Measurements from ENCODE around the gene GDF7. TPM values are rescaled to one million over a fixed set of nuclear protein-coding genes. Genes with fewer than 3 reads are reported as not detected.

Gene GDF7
- total RNA-seq, 4 donors from 2014 or later, result 0.12 to 1.1 (median 0.25) TPM

DNA sequence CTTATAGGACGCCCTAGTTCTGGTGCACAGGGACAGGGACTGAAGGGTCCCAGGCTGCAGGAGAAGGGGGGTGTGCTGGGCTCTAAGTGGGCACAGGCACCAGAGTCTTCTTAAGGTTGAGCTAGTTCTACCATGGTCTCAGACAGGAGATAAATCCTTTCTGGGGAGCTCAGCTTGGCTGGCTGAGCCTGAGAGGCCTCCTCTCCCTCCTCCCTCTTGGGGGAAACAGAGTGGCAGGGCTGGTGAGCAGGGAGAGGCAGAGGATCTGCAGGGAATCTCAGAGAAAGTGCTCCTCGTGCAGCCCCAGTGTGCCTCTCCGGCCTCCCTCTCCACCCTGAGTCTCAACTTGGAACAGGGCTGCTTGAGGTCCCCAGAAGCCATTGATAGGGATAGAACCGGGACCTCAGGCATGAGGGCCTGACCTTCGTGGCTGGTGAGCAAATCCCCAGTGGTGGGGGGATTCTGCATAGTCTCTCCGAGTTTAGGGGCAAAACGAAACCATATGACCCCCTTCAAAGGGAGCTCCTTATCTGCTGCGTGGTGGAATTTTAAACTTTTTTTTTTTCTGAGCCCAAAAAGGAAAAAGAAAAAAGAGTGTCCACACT lies 2.0 kb downstream of the GDF7 start:
- no peak for ATAC-seq (ENCODE audit: low FRiP score)
- no peak for DNase-seq (ENCODE audit: low spot score)
- TF ChIP-seq, protein P1, sequence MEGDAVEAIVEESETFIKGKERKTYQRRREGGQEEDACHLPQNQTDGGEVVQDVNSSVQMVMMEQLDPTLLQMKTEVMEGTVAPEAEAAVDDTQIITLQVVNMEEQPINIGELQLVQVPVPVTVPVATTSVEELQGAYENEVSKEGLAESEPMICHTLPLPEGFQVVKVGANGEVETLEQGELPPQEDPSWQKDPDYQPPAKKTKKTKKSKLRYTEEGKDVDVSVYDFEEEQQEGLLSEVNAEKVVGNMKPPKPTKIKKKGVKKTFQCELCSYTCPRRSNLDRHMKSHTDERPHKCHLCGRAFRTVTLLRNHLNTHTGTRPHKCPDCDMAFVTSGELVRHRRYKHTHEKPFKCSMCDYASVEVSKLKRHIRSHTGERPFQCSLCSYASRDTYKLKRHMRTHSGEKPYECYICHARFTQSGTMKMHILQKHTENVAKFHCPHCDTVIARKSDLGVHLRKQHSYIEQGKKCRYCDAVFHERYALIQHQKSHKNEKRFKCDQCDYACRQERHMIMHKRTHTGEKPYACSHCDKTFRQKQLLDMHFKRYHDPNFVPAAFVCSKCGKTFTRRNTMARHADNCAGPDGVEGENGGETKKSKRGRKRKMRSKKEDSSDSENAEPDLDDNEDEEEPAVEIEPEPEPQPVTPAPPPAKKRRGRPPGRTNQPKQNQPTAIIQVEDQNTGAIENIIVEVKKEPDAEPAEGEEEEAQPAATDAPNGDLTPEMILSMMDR (IDR thresholded peaks at IDR 0.05), result no peak

DNA sequence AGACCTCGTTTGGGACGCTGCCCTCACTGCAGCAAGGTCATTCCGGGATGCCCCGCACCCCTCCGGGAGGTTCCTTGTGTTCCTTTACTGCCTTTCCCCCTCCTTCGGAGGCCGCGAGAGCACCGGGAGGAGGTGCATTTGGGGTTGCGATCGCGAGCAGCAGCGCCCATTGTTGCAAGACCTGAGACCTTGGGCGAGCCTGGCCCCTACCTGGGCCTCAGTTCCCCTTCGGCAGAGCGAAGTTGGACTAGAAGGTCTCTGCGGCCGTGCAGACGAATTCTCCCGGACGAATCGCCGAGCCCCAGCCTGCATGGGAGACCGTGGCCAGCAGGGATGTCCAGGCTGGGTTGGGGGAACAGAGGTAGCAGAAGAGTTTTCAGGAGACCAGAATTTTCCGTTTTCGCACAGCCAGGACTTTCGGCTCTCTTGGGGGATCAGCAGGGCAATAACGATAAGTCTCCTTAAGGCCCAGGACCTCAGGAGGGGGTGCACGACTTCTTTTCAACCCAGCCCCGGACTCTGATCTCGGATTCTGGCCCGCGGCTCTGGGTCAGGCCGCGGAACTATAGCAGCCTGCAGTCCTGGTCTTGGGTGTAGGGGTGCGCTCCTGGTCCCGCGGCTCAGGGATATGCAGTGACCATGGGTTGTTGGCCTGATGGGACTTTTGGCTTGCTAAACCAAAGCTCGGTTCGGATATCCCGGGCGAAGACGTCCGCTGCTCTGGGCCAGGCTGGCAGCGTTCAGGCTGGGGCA lies 2.8 kb downstream of the GDF7 start:
- ATAC-seq (ENCODE audit: low FRiP score), result no peak
- TF ChIP-seq, protein P1 (IDR thresholded peaks at IDR 0.05), result no peak
- no peak for DNase-seq (ENCODE audit: low spot score)

DNA sequence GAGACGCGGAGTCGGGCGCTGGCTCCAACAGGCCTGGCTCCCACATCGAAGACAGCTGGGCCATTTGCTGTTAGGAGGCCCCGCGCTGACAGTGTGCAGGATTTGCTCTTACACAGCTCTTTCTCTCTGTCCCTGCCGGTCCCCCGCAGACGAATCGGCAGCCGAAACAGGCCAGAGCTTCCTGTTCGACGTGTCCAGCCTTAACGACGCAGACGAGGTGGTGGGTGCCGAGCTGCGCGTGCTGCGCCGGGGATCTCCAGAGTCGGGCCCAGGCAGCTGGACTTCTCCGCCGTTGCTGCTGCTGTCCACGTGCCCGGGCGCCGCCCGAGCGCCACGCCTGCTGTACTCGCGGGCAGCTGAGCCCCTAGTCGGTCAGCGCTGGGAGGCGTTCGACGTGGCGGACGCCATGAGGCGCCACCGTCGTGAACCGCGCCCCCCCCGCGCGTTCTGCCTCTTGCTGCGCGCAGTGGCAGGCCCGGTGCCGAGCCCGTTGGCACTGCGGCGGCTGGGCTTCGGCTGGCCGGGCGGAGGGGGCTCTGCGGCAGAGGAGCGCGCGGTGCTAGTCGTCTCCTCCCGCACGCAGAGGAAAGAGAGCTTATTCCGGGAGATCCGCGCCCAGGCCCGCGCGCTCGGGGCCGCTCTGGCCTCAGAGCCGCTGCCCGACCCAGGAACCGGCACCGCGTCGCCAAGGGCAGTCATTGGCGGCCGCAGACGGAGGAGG lies 3.5 kb downstream of the GDF7 start:
- ATAC-seq (ENCODE audit: low FRiP score) (no peak), DNase-seq (ENCODE audit: low spot score) (no peak)
- TF ChIP-seq, protein P1 (IDR thresholded peaks at IDR 0.05), result no peak

DNA sequence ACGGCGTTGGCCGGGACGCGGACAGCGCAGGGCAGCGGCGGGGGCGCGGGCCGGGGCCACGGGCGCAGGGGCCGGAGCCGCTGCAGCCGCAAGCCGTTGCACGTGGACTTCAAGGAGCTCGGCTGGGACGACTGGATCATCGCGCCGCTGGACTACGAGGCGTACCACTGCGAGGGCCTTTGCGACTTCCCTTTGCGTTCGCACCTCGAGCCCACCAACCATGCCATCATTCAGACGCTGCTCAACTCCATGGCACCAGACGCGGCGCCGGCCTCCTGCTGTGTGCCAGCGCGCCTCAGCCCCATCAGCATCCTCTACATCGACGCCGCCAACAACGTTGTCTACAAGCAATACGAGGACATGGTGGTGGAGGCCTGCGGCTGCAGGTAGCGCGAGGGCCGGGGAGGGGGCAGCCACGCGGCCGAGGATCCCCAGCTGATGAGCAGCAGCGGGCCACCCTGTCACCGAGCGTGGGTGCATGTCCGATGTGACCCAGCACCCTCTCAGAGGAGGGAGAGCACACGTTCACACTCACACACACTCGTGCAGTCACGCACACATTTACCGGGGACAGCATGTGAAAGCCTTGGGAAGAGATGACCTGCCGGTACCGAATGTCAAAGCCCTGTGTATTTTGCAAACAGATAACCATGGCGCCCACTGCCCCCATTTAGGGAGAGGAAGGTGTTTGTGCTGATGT lies 4.2 kb downstream of the GDF7 start:
- TF ChIP-seq, protein P1 (IDR thresholded peaks at IDR 0.05), result no peak
- ATAC-seq (ENCODE audit: low FRiP score), result no peak
- no peak for DNase-seq (ENCODE audit: low spot score)

DNA sequence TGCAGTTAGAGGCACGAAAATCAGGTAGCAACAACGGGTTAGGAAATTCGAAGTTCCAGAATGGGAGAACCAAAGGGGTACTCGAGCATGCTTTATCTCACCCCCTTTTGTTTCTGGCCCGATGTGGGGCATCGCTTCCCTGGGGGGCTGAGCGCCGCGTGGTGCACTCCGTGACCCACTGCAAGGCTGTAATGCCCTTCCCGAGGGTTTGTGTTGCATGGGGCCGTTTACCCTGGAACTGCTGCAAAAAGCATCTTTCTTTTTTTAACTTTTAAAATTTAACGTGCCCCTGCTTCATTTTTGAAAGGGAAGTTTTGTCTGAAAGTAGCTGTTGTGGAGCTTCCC lies 4.8 kb downstream of the GDF7 start:
- TF ChIP-seq, protein P1 (IDR thresholded peaks at IDR 0.05), result no peak
- DNase-seq (ENCODE audit: low spot score) (no peak), ATAC-seq (ENCODE audit: low FRiP score) (no peak)

DNA sequence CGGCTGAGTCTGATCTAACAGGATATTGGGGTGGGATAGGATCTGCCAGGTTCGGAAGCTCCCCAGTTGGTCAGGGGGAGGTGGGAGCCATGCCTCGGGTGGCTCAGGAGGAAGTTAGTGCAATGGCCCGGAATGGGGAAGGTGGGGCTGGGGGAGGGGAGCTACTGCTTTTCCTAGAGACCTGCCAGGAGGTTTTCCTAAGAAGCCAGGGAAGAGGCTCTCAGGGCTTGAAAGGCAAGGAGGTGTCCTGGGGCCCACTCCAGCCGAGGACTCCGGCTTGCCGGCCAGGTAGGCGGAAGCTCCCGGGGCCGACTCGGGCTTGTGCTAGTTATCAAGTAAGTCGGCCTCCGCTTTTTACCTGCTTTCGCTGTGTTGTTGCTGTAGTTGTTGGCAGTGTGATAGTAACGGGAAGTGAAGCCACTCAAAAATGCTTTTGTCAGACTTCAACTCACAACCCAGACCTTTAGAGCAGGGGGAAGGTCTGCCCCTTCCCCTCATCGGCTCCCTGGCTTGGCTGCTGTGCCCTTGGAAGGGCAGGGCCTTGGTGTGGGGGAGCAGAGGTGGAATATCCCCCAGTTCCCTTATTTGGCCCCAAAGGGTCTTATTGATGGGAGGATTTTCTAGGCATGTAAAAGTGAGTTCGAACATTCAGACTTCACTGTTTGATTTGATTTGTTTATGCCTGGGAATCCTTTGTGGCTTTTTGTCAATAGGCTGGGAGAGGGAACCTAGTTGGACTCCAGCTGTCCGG lies 5.4 kb downstream of the GDF7 start:
- DNase-seq (ENCODE audit: low spot score) (no peak), ATAC-seq (ENCODE audit: low FRiP score) (no peak)
- TF ChIP-seq, protein P1 (IDR thresholded peaks at IDR 0.05), result no peak

Data from omental fat pad (tissue), 4 donors.